Ovary (tissue), 9 donors: ENCODE data around the gene LSM2. TPM values are rescaled to one million over a fixed set of nuclear protein-coding genes. Genes with fewer than 3 reads are reported as not detected.

Source experiments
- DNase-seq, 5 donors: peaks; one replicate each; pipeline ENCODE4 v3.0.0-alpha.2; 2019 to 2020
- H3K27ac ChIP-seq, 2 donors: fragments of 200-600 bp; one replicate each; pipeline versions ENCODE4 v1.5.1 to v1.8.0; 2019 to 2022
- H3K27me3 ChIP-seq: fragments of 200-600 bp; one replicate; pipeline ENCODE4 v1.8.0; 2022
- H3K36me3 ChIP-seq: fragments of 200-600 bp; sonication (generic); one replicate; pipeline ENCODE4 v1.5.1; 2019
- H3K4me1 ChIP-seq: one replicate; pipeline ENCODE4 v1.8.1; 2013; ENCODE audit warnings: mild to moderate bottlenecking, moderate library complexity; ENCODE audit not compliant: insufficient read depth
- H3K4me3 ChIP-seq: fragments of 200-600 bp; sonication (generic); one replicate; pipeline ENCODE4 v1.5.1; 2017
- H3K9me3 ChIP-seq, 2 donors: fragments of 200-600 bp in 1 of 2; sonication (generic) in 1 of 2; one replicate each; pipeline versions ENCODE4 v1.5.1 to v1.8.1; 2013 to 2019; ENCODE audit warnings: mild to moderate bottlenecking in 1 of 2, moderate library complexity in 1 of 2
- EP300 ChIP-seq: sonication (generic); formaldehyde crosslinking; IDR thresholded peaks from one replicate; pipeline ENCODE4 v1.6.1; 2017; ENCODE audit warnings: antibody characterized with exemption
- POLR2A ChIP-seq: fragments of 450-650 bp; IDR thresholded peaks from one replicate; pipeline ENCODE4 v1.6.1; 2017; ENCODE audit warnings: antibody characterized with exemption, mild to moderate bottlenecking, moderate library complexity
- WGBS, 3 donors: extraction: QIAGEN DNeasy Blood & Tissue Kit in 1 of 3; methylation state at CpG; one replicate each; pipeline versions ENCODE4 v1.1.5 to v1.1.7; 2013 to 2017; 5-methylcytosine and 5-hydroxymethylcytosine counted together
- intact Hi-C, 4 donors: fragments of 100-400 bp; cut with DNase I; formaldehyde crosslinking; loops; one replicate each; pipeline versions ENCODE4 v1.11.0 to v1.15.1; 2022 to 2023
- polyA plus RNA-seq, 2 donors: library from polyadenylated mRNA; stranded (reverse); fragments of 200-250 nt in 1 of 2; fragments of 350-450 nt in 1 of 2; fragmentation: Illumina TruSeq in 1 of 2; extraction: RNeasy Lipid Tissue Mini Kit (QIAGEN cat#74804) in 1 of 2; gene quantifications; one replicate each; pipeline ENCODE4 v1.2.3, GENCODE V29; 2013 to 2014
- total RNA-seq, 7 donors: library from RNA; depleted of rRNA in 2 of 7; stranded (reverse); fragments of >200 nt in 2 of 7; fragmentation: NEBNext Ultra II Directional in 3 of 7; extraction: Animal tissue kit (Norgen Biotek cat#: 25700) in 3 of 7; gene quantifications; one replicate each; pipeline versions ENCODE4 v1.1.0 to v1.2.4, GENCODE V29; 2016 to 2023
- TF ChIP-seq, protein P1 (sequence below), 3 donors: fragments of 450-650 bp in 2 of 3; fragments of 200-600 bp in 1 of 3; IDR thresholded peaks; one replicate each; pipeline versions ENCODE4 v1.5.1 to v1.8.0; 2016 to 2022; ENCODE audit warnings: antibody characterized with exemption in 3 of 3, mild to moderate bottlenecking in 1 of 3
- donor health status: DM: no; HTN: no; CAD: no; lungs with moderate emphysema.
- donor health status: DM: no; HTN: no; CAD: no.
- donor health status: Bipolar disorder and iron deficiency.
- donor health status: DM: yes; HTN: yes; CAD: no.
- donor health status: DM: no; HTN: no; CAD: no.
- donor health status: DM: yes; HTN: yes; CAD: no.

LSM2 gene
- total and polyA plus RNA-seq, 9 donors: 35.9 to 90.7 (median 47.6) TPM

DNA sequence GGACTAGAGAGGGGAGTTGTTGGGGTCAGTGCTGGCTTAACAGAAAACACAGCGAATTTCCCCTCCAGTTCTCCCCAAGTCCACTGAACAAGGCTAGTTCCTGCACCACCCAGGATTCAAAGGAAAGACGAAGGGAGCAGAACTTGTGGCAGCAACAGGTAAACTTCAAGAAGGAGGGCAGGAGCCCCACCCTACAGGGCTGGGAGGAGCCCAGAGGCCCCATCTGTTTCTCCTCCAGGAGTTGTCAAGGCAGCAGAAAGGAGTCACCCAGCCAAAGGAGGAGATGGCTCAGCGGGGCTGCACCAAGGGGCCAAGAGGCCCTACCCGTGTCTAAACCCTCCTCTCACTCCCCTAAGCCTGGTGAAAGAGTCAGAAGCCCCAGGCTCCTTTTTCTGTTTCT lies 42.6 kb downstream of the LSM2 start:
- Histone ChIP-seq H3K4me1 (peaks cover 3% of the 10 kb centered on the region), H3K27me3 (no peaks in the 10 kb centered on the region), H3K4me3 (no peak overlapping the region), H3K36me3 (no peaks in the 10 kb centered on the region), H3K9me3 (no peaks in the 10 kb centered on the region), H3K27ac (no peak overlapping the region)
- intact Hi-C loops: no loop called here
- 57 to 71% (median 68%) methylated on average over 4 of the region's 4 CpGs for WGBS, 3 donors
- no peak for TF ChIP-seq EP300
- TF ChIP-seq POLR2A: no peak
- TF ChIP-seq, protein P1, sequence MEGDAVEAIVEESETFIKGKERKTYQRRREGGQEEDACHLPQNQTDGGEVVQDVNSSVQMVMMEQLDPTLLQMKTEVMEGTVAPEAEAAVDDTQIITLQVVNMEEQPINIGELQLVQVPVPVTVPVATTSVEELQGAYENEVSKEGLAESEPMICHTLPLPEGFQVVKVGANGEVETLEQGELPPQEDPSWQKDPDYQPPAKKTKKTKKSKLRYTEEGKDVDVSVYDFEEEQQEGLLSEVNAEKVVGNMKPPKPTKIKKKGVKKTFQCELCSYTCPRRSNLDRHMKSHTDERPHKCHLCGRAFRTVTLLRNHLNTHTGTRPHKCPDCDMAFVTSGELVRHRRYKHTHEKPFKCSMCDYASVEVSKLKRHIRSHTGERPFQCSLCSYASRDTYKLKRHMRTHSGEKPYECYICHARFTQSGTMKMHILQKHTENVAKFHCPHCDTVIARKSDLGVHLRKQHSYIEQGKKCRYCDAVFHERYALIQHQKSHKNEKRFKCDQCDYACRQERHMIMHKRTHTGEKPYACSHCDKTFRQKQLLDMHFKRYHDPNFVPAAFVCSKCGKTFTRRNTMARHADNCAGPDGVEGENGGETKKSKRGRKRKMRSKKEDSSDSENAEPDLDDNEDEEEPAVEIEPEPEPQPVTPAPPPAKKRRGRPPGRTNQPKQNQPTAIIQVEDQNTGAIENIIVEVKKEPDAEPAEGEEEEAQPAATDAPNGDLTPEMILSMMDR (IDR thresholded peaks at IDR 0.05): no peak
- no peak for DNase-seq

DNA sequence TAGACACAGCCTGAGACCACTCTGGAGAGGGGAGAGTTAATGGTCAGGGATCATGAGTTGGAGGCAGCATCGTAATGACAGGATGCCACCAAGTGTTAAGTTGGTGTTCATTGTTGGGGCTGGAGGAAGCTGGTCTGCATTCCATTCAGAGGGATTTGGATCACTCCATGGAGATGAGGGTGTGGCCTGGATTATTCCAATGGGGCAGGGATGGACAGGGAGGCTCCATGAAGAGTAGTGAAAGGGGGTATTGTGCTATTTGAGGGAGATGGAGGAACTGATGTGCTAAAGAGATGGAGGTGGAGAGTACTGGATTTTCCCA lies 43.2 kb downstream of the LSM2 start:
- intact Hi-C loops: no loop called here
- Histone ChIP-seq H3K4me1 (peaks cover 3% of the 10 kb centered on the region), H3K9me3 (no peaks in the 10 kb centered on the region), H3K36me3 (no peaks in the 10 kb centered on the region), H3K27me3 (no peaks in the 10 kb centered on the region), H3K27ac (no peak overlapping the region), H3K4me3 (no peak overlapping the region)
- WGBS, 3 donors: 3 to 14% (median 13%) methylated on average over 1 of the region's 1 CpG
- DNase-seq: no peak
- TF ChIP-seq EP300: no peak
- no peak for TF ChIP-seq POLR2A
- TF ChIP-seq, protein P1 (IDR thresholded peaks at IDR 0.05): no peak

DNA sequence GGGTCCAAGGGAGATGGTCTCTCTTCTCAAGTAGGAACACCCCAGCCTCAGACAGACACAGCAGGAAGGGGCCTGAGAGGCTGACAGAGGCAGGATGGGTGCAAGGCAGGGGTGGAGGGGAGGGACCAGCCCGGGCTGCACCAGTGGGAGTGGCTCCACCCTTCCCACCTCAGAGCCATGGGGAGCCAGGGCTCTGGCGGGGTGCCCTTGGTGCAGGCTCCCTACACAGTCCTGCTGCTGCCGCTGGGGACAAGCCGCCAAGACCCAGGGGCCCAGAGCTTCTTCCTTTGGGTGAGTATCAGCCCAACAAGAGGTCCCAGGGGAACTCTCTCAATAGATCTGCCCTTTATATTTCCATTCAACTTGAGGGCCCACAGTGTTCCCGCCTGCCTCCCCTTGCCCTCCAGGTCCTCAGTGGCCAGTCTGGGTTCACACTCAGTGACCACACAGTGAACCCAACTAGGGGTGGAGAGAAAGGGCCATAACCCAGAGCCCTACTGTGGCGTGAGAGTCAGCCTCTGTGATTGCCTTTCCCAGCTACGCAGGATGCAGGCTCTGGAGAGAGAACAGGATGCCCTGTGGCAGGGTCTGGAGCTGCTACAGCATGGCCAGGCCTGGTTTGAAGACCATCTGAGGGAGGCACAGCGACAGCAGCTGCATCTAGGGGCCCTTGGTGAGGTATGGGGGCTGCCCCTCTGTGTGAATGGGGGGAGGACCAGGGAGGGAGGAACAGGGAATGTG lies 43.7 kb downstream of the LSM2 start:
- H3K9me3 ChIP-seq: no peaks in the 10 kb centered on the region
- no peaks in the 10 kb centered on the region for H3K36me3 ChIP-seq
- 62 to 72% (median 66%) methylated on average over 8 of the region's 8 CpGs for WGBS, 3 donors
- no peak for DNase-seq
- no peaks in the 10 kb centered on the region for H3K27me3 ChIP-seq
- H3K4me3 ChIP-seq: no peak overlapping the region
- TF ChIP-seq, protein P1 (IDR thresholded peaks at IDR 0.05): no peak
- TF ChIP-seq POLR2A (no peak), EP300 (no peak)
- H3K27ac ChIP-seq: no peak overlapping the region
- H3K4me1 ChIP-seq: peaks cover 3% of the 10 kb centered on the region
- intact Hi-C loops: no loop called here

GRCh38 chr6:31762356-31762755 lies 44.4 kb downstream of the LSM2 start, which contains the start of gene SAPCD1:
Gene SAPCD1 (plus strand): TSS chr6:31762656. CDS start chr6:31763055, 399 bp downstream.
- no peak within 1 kb of the TSS for H3K27ac ChIP-seq
- 51 to 63% (median 55%) methylated on average over 4 of the region's 4 CpGs for WGBS, 3 donors
- DNase-seq: no peak
- intact Hi-C loops: no loop called here
- no peaks in the 10 kb centered on the region for H3K27me3 ChIP-seq
- H3K4me3 ChIP-seq: no peak within 1 kb of the TSS
- H3K9me3 ChIP-seq: no peaks in the 10 kb centered on the region
- peaks cover 3% of the 10 kb centered on the region for H3K4me1 ChIP-seq
- no peaks in the 10 kb centered on the region for H3K36me3 ChIP-seq
- TF ChIP-seq EP300 (no peak), POLR2A (no peak)
- TF ChIP-seq, protein P1 (IDR thresholded peaks at IDR 0.05): no peak
